ENCODE data around the gene CAPN8. TPM values are rescaled to one million over a fixed set of nuclear protein-coding genes. Genes with fewer than 3 reads are reported as not detected.

The CAPN8 gene
- polyA plus RNA-seq, 10 donors = 0.22 to 0.62 (median 0.53) TPM; not detected in 1

DNA sequence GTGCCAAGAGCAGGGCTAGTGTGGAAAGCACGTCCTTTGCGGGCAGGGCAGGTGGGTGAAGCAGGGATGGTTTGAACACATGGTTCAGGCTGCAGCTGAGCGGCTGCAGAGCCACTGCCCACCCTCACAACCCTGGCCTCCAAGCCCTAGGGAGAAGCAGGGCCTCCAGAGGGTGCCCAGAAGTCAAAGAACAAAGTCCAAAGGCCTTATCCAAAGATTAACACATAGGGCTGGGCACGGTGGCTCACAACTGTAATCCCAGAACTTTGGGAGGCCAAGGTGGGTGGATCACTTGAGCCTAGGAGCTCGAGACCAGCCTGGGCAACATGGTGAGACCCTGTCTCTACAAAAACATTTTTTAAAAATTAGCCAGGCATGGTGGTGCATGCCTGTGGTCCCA is 46.8 kb downstream of the CAPN8 start:
- DNase-seq = no peak

DNA sequence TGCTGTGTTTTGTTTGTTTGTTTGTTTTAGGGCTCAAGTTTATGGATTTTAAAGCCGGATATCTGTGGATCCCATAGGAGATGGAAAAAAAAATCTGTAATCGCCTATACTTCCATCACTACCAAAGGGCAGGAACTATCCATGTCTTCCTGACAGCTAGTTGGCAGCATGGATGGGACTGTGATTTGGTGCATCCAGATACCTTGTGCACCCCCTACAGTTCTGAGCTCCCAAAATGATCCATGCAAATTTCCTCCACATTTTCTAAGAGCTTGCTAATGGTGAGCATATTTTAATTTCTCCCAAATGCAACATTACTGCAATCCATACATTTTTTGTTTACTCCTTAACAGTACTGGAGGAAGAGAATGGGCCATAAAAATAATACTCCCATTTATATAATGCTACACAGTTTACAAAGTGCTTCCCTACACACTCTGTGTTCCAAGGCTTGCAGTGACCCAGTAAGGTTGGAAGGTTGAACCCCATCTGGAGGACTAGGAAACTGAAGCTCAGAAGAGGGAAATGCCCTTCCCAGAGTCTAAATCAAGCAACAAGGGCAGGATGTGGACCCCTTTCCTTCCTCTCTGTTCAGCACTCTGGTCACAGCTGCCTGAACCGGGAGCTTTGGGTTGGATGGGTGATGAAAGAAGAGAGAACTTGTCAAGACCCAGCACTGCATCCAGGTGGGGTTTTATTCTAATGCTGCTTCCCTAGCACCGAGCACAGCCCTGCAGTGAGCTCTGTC is 48.0 kb downstream of the CAPN8 start:
- DNase-seq = peak in 1 of 3 donors; percentile 32

DNA sequence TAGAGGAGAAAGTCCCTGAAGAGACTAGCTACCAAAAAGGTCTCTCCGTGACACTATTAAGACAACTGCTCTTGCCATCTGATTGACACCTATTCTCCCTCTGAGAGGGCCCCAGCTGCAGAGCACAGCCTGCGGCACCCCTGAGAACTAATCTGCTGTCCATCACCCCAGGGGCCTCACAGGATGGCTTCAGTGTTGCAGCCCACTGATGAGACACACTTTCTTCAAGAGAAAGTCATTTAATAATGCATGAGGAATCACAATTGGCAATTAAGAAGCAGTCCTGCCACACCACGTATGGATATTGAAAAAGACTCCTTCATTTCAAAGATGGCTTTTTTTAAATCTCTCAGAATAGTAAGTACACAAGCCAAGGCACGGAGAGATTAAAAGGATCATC is 48.9 kb downstream of the CAPN8 start:
- no peak for DNase-seq

DNA sequence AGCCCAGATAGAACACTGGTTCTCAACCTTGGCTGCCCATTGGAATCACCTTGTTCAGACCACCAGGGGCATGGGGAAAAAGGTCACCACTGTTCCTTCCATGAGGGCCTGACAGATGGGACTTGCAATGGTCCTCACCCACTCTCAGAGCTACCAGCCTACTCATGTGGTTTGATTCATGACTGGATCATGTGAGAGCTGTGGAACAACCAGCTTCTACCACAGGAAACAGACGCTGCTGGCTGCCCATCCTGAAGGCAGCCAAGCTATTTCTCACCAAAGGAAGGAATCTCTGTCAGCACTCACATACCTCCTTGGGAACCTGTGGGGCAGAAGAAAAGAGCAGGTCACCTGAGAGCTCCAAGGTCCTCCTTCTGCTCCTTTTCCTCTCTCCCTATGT is 53.6 kb downstream of the CAPN8 start:
- peak in 1 of 3 donors; percentile 27 for DNase-seq

DNA sequence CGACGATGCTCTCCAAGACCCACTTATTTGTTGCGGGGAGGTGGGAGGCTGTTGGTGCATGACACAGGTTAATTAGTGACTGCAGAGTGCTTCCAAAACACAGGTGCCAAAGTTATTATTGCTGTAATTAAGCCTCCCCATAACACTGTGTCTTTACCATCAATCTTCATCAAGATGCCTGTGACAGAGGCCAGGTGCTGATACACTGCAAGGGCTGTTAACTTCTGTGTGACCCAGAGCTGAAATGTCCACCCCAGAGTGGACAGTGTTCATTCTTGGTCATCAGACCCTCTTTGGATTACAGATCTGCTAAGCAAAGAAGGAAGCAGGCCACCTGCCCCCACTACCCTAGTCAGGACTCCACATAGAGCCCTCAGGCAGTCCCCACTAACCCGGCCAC is 55.5 kb downstream of the CAPN8 start:
- no peak for DNase-seq

DNA sequence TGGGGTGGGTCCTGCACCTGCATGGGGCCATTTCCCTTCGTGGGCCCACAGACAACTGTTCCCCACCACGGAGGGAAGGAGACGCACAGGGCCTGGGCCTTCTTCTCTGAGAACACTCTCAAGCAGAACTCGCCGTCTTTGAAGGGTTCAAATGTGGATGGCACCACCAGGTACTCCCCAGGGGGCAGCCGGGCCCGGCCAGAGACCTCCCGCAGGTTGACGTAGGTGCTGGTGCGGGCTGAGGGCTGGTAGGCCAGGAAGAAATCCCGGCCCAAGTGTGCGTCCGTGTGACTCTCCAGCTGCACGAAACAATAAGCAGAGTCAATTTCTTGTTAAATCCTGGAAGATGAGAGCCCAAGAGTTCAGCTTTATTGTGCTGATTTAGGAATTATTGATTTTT is 56.4 kb downstream of the CAPN8 start:
- DNase-seq = no peak

DNA sequence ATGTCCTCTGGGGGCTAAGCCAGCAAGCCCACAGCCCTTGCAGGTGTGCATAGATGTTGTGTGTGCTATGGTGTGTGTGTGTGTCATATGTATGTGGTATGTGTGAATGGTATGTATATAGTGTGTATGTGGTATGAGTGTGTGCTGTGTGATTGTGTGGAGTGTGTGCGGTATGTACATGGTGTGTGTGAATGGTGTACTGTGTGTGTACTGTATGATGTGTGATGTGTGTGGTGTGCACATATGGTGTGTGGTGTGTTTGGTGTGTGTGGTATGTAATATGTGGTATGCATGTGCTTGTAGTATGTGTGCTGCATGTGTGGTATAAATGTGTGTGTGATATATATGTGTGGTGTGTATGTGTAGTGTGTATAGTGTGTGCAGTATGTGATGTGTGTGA is 107.0 kb downstream of the CAPN8 start:
- DNase-seq = no peak

DNA sequence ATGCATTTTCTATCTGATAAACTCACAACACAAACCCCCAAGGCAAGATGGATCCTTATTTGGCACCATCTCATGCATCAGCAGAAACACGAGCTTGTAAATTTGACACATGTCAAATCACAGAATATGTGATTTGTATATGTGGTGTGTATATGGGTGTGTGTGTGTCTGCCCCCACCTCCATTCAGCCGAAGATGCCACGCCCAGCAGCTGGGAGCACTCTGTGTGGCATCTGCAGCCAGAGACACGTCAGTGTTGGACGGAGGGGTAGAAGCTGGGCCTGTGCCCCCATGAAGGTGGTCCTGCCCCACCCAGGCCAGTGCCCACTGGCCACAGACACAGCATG is 108.4 kb downstream of the CAPN8 start:
- DNase-seq = no peak

DNA sequence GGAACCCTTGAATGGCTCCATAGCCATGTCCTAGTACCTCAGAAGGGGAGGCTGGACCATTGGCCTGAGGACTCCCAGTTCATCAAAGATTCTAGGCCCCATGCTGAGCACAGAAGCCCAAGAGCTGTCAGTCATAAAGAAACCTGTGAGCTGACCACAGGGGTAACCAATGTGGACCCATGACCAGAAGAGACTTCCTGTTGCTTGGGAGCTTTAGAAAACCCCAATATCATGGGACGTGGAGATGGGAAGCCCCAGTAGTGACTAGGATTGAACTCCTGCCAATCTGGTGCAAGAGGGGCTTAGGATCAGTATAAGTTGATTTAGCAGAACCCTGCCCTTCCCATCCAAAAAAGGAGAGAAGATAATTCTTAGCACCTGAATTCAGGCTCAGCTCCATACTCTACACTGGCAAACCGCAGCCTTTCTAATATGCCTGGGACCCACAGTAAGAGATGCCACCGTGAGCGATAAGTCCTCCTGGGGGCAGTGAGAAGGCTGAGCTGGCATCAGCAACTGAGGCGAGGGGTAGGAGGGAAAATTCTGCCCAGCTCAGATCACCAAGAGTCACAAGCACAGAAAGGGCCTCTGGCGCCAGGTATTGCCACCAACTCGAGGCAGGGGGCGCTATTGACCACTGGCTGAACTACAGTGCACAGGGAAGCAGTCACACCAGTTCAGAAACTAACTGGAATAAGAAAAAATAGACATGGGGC is 108.9 kb downstream of the CAPN8 start:
- no peak for DNase-seq

DNA sequence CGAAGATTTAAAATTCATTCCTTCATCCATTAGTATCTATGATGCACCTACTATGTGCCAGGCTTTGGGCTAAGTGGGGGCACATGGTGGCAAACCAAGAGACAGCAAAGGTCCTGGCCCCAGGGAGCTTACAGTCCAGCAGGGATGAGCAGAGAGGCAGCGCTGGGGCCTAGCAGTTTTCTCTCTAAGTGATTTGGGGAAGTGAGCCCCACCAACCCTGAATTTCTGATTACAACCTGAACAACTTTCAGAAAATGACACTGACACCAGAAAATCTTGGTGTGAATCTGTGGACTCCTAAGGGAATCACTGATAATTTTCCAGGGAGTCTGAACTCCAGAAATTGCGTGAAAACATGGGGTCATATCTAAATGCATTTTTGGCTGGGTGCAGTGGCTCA is 111.5 kb downstream of the CAPN8 start:
- DNase-seq = no peak

DNA sequence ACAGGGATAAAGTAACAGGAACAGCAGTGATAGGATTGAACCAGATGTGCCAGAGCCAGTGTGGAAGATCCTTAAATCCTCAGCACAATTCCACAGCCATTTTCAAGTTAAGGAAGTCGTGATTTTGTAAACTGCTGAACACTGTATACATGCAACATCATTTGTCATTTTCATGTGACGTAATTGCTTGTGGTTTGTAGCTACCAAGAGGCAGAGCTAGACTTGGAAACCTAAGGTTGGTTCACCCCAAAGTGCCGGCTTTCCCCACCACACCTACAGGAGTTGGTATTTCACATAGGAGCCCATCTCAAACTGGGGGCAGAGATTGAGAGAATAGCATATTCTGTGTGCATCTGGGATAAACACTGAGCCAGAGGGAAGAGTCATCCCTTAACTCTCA is 113.9 kb downstream of the CAPN8 start:
- no peak for DNase-seq

DNA sequence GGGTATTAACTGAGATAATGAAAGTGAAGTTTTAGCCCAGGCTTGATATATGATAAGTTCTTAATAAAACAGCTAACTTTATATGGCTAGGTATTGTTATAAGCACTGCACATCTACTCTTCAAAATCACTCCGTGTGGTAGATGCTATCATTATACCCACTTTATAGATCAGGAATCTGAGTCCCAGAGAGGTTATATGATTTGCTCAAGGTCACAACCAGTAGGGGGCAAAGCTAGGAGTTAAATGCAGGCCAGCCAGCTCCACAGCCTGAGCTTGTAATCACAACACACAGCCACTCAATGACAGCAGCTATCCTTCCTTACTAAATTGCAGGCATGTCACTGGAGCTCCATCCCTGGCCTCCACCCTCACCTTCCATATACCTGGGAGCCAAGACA is 115.8 kb downstream of the CAPN8 start:
- no peak for DNase-seq

DNA sequence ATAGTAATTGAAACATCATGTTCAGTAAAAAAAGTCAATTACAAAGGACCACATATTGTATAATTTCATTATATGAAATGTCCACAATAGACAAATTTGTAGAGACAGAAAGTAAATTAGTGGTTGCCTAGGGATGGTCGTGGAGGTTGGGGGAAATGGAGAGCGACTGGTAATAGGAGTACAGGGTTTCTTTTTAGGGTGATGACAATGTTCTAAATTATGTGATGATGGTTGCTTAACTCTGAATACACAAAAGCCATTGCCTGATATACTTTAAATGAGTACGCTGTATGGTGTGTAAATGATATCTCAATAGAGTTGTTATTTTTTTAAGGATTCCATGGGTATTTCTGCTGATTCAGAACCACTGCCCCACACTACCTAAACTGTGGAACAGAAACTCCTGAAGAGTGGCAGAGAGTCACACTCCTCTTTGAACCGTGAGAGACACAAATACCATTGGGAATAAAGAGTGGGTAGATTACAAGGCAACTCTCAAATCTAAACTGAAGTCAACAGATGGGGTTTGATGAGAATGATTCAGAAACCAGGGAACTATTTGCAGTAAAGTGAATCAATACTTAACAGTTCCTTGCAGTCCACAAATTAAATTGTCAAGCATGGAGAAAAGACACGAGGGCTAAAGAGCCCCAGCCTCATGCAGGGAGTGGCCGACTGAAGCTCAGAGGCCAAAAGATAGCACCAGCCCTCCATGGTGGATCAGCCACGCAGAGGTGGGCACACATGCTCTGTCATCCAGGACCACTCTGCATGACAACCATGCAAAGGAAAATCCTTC is 118.0 kb downstream of the CAPN8 start:
- DNase-seq = no peak

DNA sequence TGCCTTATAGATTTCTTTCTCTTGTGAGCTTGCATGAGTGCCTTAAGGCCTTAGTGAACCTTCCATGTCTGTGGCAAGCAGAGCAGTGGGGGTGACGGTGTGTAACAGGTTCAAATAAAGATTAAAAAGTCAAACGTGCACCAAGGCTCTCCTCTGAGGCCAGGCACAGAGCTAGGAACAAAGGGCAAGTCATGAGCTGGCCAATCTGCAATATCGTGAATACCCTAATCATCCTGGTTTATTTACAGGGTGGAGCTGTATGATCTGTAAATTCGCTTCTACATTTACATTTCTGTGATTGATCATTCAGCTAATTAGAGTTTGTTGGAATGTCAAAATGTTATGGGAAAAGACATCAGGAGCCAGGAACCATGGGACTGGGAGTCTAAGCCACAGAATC is 120.2 kb downstream of the CAPN8 start:
- no peak for DNase-seq

DNA sequence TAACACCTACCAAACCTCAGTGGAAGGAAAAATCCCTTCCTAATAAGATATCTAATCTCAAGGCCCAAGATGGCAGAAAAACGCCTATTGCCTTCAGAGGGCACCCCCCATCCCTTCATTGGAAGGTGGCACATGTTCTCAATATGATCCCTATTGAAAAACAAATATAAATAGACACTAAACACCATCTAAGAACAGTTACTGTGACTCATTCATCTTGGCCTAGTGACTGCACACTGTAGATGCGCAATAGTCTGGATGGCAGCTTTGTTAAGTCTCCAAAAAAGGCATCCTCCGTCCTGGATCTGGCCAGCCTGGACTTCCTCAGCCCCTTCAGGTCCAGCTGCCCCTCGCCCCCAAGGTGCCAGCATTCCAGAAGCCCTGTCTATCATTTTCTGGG is 121.9 kb downstream of the CAPN8 start:
- no peak for DNase-seq

DNA sequence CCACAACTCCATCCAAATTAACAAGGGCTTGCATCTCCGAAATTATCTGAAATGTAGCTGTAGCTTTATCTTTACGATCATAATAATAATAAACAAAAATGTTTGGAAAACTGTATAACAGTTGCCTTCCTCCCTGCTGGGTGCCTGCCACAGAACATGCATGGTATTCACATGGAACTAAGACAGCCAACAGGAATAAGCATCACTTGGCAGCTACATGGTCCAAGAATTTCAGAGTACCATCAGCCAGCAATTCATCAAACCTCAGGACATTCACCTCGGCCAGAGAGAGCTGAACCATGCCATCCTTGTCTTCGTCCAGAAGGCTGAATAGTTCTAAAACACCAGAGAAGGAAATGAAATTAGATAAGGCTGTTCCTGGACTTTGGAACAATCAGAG is 122.7 kb downstream of the CAPN8 start:
- no peak for DNase-seq

DNA sequence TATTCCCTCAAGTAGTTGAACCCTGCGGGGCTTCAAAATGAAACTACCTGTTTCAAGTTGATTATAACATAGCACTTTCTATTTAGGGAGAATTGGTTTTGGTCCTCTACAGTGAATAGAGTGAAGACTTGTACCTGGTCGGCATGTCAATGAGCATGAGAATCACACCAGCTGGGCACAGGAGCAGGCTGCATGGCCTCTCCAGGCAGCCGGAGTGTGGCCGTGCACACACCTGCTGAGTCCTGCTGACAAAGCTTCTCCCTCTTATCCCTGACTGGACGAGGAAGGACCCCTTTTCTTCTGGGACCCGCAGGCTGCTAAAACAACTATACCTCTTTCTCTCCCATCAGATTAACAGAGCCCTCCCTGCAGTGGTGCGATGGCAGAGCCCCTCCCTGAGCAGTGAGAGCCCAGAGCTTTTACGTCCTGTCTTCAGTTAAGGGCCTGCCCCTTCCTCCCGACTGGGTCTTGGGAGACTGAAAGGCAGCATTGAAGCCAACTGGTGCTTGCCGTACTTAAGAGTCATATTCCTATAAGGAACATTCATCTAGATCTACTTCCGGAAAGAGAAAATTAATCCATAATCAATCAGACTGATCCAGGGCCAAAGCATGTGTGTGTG is 124.9 kb downstream of the CAPN8 start:
- DNase-seq = no peak

DNA sequence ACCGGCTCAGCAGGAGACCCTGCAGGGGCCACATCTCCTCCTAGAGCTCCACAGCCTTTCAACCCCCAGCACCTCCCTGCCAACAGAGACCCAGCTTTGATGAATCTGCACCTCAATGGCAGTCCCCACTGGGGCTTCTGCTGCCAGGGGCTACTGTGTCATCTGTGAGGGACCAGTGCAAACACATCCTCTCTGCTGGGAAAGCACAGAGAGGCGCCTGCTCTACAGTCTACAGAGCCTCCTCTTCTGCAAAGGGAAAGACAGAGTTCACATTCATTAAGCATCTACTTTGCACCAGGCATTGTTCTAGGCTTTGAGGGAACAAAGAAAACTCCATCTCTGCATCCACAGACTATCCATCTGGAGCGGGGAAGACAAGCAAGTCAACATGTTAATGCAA is 125.8 kb downstream of the CAPN8 start:
- no peak for DNase-seq

DNA sequence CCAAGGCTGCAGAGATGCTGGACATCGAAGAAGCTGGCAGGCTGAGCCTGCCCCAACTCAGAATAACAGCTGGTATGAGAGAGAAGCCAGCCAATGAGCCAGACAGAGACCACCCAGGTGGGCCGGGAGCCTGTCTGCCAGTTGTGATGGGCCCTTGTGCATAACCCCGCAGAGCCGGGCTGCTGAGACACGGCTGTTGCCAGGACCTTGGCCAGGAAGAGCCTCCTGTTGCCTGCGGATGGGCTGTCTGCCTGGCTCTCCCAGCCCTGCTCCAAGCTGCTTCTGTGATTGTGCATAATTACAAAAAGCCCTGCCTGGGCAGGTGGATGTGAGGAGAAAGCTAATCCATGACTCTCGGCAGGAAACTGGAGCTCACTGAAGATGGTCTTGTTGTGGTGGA is 126.5 kb downstream of the CAPN8 start:
- peak in 1 of 3 donors; percentile 26 for DNase-seq

DNA sequence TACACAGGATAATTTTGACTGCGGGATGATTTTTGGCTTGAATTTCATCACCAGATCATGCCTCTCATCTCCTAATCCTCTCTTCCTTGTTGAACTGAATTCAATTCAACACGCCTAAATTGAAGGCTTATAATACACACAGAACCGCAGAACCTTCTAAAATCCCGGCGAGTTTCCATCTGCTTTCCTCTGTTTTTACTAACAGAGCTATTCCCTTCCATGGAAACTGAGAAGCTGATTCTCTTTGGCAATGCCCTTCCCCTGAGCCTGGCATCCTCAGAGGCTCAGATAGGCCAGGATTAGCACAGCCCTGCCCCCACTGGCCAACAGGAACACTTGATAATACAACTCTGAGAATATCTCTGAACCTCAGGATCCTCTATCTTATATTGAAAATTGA is 130.2 kb downstream of the CAPN8 start:
- peak; percentile 11 to 30 (median 15) for DNase-seq

DNA sequence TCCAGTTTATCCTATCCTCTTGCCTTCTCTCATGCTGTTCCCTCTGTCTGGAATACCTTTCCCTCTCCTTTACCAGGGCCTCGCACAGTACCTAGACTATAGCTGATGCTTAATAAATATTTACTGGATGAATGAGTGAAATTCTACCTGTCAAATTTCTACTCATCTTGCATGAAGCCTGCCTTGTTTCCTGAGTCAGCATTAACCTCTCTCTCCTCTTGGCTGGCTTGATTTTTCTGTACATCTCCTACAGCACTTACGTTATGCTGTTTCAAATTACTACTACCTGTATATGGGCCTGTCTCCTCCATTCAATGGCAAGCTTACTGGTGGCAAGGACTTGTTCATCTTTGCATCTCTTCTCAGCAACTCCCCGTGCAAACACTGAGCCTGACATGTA is 130.8 kb downstream of the CAPN8 start:
- DNase-seq = no peak

DNA sequence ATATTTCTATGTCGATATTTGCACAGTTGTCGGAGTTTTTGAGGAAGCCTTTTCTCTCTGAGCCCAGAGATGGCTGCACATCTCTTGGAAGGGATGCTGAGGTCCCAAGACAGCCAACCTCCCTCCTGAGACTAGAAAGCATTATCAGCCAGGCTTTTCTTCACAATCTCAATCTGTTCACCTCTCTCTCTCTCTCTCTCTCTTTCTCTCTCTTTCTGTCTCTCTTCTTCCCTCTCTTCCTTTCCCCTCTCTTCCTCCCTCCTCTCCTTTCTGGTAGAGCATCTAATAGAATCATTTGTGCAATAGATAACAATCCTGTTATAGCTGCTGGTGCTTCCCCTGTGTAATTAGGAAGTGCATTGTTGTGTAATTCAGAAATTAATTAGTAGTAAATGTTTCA is 131.8 kb downstream of the CAPN8 start:
- DNase-seq = no peak

Measured in muscle of back (tissue), 11 donors.